Sigmoid colon (tissue), 4 donors: ENCODE measurements around the gene MAN2B1.

Source experiments
- EP300 ChIP-seq, 4 donors: sonication (generic); formaldehyde crosslinking; IDR thresholded peaks; one replicate each; pipeline ENCODE4 v1.6.1; 2017; ENCODE audit warnings: antibody characterized with exemption in 4 of 4
- POLR2A ChIP-seq, 2 donors: fragments of 450-650 bp; IDR thresholded peaks; one replicate each; pipeline ENCODE4 v1.6.1; 2016; ENCODE audit warnings: antibody characterized with exemption in 2 of 2, mild to moderate bottlenecking in 2 of 2, moderate library complexity in 2 of 2
- POLR2AphosphoS5 ChIP-seq, 4 donors: sonication (generic); formaldehyde crosslinking; IDR thresholded peaks; one replicate each; pipeline ENCODE4 v1.6.1; 2017; ENCODE audit warnings: antibody characterized with exemption in 4 of 4
- TF ChIP-seq, protein P1 (sequence below), 4 experiments: fragments of 450-650 bp in 3 of 4; fragments of 200-600 bp in 1 of 4; IDR thresholded peaks; one replicate each; pipeline ENCODE4 v1.5.1; 2016 to 2019; ENCODE audit warnings: antibody characterized with exemption in 4 of 4, mild to moderate bottlenecking in 3 of 4, moderate library complexity in 2 of 4

DNA sequence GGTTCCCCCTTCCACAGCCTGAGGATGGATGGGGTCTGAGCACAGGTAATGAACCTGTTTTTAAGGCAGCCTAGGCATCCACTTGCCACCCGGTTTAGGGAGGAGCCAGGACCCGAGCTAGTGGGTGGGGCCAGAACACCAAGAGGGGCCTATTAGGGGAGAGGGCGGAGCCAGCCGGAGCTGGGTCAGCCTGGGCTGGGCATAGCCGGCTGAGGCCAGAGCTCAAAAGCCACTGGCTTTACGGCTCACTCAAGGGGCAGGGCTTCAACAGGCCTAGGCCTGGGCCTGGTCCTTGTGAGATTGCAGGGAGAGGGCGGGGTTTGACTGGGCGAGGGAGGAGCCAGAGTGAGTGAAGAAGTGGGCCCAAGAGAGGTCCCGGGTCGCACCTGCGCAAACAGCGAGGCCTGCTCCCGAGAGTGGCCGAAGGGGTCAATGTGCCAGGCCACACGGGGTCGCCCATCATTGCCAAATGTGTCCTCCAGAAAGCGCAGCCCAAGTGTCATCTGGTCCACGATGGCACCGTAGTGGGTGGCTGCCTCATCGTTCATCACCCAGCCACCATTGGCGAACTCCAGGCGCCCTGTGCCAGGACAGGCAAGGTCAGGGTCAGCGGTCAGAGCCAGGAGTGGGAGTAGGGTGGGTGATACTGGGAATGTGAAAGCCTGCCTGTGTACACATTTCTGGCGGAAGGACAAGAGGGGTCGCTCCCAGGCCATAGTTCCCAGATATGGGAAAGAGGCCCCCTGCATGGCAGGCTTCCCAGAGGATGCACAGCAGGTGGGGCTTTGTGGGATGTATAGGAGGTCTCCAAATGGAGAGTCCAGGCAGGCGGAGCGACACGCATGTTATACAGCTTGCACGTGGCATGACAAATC is 1.9 kb downstream of the MAN2B1 start:
- TF ChIP-seq POLR2AphosphoS5 (IDR thresholded peaks at IDR 0.05) (no peak), POLR2A (IDR thresholded peaks at IDR 0.05) (no peak), EP300 (IDR thresholded peaks at IDR 0.05) (no peak)
- TF ChIP-seq, protein P1, sequence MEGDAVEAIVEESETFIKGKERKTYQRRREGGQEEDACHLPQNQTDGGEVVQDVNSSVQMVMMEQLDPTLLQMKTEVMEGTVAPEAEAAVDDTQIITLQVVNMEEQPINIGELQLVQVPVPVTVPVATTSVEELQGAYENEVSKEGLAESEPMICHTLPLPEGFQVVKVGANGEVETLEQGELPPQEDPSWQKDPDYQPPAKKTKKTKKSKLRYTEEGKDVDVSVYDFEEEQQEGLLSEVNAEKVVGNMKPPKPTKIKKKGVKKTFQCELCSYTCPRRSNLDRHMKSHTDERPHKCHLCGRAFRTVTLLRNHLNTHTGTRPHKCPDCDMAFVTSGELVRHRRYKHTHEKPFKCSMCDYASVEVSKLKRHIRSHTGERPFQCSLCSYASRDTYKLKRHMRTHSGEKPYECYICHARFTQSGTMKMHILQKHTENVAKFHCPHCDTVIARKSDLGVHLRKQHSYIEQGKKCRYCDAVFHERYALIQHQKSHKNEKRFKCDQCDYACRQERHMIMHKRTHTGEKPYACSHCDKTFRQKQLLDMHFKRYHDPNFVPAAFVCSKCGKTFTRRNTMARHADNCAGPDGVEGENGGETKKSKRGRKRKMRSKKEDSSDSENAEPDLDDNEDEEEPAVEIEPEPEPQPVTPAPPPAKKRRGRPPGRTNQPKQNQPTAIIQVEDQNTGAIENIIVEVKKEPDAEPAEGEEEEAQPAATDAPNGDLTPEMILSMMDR (IDR thresholded peaks at IDR 0.05), result no peak
